Astrocyte (in vitro differentiated cells and primary cell): ENCODE measurements around the gene SENP3.

Source experiments
- EZH2 ChIP-seq: IDR thresholded peaks from 2 replicates; pipeline ENCODE4 v1.6.1; 2012; ENCODE audit warnings: mild to moderate bottlenecking, low read length, inconsistent platforms; ENCODE audit not compliant: insufficient read depth
- TF ChIP-seq, protein P1 (sequence below): IDR thresholded peaks from 2 replicates; pipeline ENCODE4 v1.5.1; 2011; ENCODE audit warnings: low read depth, mild to moderate bottlenecking, inconsistent platforms, low read length, moderate library complexity; ENCODE audit not compliant: insufficient read depth

DNA sequence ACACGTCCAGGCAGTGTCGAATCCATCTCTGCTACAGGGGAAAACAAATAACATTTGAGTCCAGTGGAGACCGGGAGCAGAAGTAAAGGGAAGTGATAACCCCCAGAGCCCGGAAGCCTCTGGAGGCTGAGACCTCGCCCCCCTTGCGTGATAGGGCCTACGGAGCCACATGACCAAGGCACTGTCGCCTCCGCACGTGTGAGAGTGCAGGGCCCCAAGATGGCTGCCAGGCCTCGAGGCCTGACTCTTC is 10.5 kb downstream of the SENP3 start:
- no peak for TF ChIP-seq EZH2
- TF ChIP-seq, protein P1, sequence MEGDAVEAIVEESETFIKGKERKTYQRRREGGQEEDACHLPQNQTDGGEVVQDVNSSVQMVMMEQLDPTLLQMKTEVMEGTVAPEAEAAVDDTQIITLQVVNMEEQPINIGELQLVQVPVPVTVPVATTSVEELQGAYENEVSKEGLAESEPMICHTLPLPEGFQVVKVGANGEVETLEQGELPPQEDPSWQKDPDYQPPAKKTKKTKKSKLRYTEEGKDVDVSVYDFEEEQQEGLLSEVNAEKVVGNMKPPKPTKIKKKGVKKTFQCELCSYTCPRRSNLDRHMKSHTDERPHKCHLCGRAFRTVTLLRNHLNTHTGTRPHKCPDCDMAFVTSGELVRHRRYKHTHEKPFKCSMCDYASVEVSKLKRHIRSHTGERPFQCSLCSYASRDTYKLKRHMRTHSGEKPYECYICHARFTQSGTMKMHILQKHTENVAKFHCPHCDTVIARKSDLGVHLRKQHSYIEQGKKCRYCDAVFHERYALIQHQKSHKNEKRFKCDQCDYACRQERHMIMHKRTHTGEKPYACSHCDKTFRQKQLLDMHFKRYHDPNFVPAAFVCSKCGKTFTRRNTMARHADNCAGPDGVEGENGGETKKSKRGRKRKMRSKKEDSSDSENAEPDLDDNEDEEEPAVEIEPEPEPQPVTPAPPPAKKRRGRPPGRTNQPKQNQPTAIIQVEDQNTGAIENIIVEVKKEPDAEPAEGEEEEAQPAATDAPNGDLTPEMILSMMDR: no peak
